WTC11 (cell line): ENCODE measurements around the gene PRSS1. TPM values are rescaled to one million over a fixed set of nuclear protein-coding genes. Genes with fewer than 3 reads are reported as not detected.

Experiments
- ATAC-seq: fragments of 200-7000 bp; cut with Tn5 transposase; 2 replicates; pipeline ENCODE4 v1.10.0; 2021; ENCODE audit warnings: mild to moderate bottlenecking, moderate library complexity
- CTCF ChIA-PET: fragments of 300-600 bp; sonication (Branson Sonifier 250); formaldehyde crosslinking; loops from one replicate; lab custom pipeline; 2021; ENCODE audit warnings: antibody characterized with exemption; lab: Charles Lee
- POLR2A ChIA-PET: fragments of 350-600 bp; sonication (Branson Sonifier 250); formaldehyde crosslinking; loops from one replicate; lab custom pipeline; 2021; ENCODE audit warnings: antibody characterized with exemption; lab: Charles Lee
- DNase-seq: peaks from one replicate; pipeline ENCODE4 v3.0.0; 2021; ENCODE audit warnings: low spot score
- H3K27ac Mint-ChIP-seq: 2 replicates; pipeline ENCODE4 v1.8.0; 2021; ENCODE audit warnings: mixed read lengths
- H3K27me3 Mint-ChIP-seq: 2 replicates; pipeline ENCODE4 v1.8.0; 2021; ENCODE audit warnings: low read depth, mild to moderate bottlenecking, moderate library complexity, mixed read lengths
- H3K36me3 Mint-ChIP-seq: 2 replicates; pipeline ENCODE4 v1.8.0; 2021; ENCODE audit warnings: mixed read lengths
- H3K4me1 Mint-ChIP-seq: 2 replicates; pipeline ENCODE4 v1.8.0; 2022; ENCODE audit warnings: mixed read lengths
- H3K4me3 Mint-ChIP-seq: 2 replicates; pipeline ENCODE4 v1.8.0; 2021; ENCODE audit warnings: mild to moderate bottlenecking, moderate library complexity, mixed read lengths
- H3K9me3 Mint-ChIP-seq: 2 replicates; pipeline ENCODE4 v1.8.0; 2021; ENCODE audit warnings: mixed read lengths
- ESRRA ChIP-seq: sonication (generic); formaldehyde crosslinking; IDR thresholded peaks from 2 replicates; pipeline ENCODE4 v1.8.1; 2022; ENCODE audit warnings: mild to moderate bottlenecking, missing genetic modification reagents, borderline replicate concordance
- GABPB1 ChIP-seq: sonication (generic); formaldehyde crosslinking; IDR thresholded peaks from 2 replicates; pipeline ENCODE4 v1.8.1; 2023; ENCODE audit warnings: mild to moderate bottlenecking, missing genetic modification reagents
- GRHL2 ChIP-seq: fragments of 250-450 bp; sonication (Bioruptor Pico); IDR thresholded peaks from 2 replicates; pipeline ENCODE4 v1.8.0; 2022; ENCODE audit warnings: mild to moderate bottlenecking, moderate library complexity; ENCODE audit not compliant: insufficient replicate concordance, severe bottlenecking
- GTF2I ChIP-seq: fragments of 250-450 bp; sonication (Bioruptor Pico); conservative IDR thresholded peaks from 2 replicates; pipeline ENCODE4 v1.4.0; 2021; ENCODE audit warnings: mild to moderate bottlenecking
- HMGA2 ChIP-seq: fragments of 250-450 bp; sonication (Bioruptor Pico); IDR thresholded peaks from 2 replicates; pipeline ENCODE4 v1.4.0; 2021; ENCODE audit warnings: mild to moderate bottlenecking, moderate library complexity
- IRF2 ChIP-seq: sonication (generic); formaldehyde crosslinking; IDR thresholded peaks from 2 replicates; pipeline ENCODE4 v1.8.0; 2022; ENCODE audit warnings: low read depth, missing genetic modification reagents, borderline replicate concordance
- NR3C1 ChIP-seq: sonication (generic); formaldehyde crosslinking; conservative IDR thresholded peaks from 2 replicates; pipeline ENCODE4 v1.8.1; 2023; ENCODE audit warnings: low read depth, mild to moderate bottlenecking, missing genetic modification reagents
- RORB ChIP-seq: fragments of 250-450 bp; sonication (Bioruptor Pico); IDR thresholded peaks from 2 replicates; pipeline ENCODE4 v1.9.0; 2021; ENCODE audit warnings: mild to moderate bottlenecking
- SMAD3 ChIP-seq: sonication (generic); formaldehyde crosslinking; IDR thresholded peaks from 2 replicates; pipeline ENCODE4 v1.8.0; 2022; ENCODE audit warnings: missing genetic modification reagents, mild to moderate bottlenecking, borderline replicate concordance
- SP1 ChIP-seq: sonication (generic); formaldehyde crosslinking; conservative IDR thresholded peaks from 2 replicates; pipeline ENCODE4 v1.8.1; 2022; ENCODE audit warnings: missing genetic modification reagents
- STAT6 ChIP-seq: sonication (generic); formaldehyde crosslinking; conservative IDR thresholded peaks from 2 replicates; pipeline ENCODE4 v1.8.1; 2023; ENCODE audit warnings: mild to moderate bottlenecking, low read depth, missing genetic modification reagents, moderate library complexity
- TEAD4 ChIP-seq: sonication (generic); formaldehyde crosslinking; IDR thresholded peaks from 2 replicates; pipeline ENCODE4 v1.8.0; 2022; ENCODE audit warnings: mild to moderate bottlenecking, missing genetic modification reagents
- USF2 ChIP-seq: sonication (generic); formaldehyde crosslinking; IDR thresholded peaks from 2 replicates; pipeline ENCODE4 v1.8.1; 2023; ENCODE audit warnings: mild to moderate bottlenecking, missing genetic modification reagents, moderate library complexity
- ZNF263 ChIP-seq: sonication (generic); formaldehyde crosslinking; IDR thresholded peaks from 2 replicates; pipeline ENCODE4 v1.8.1; 2022; ENCODE audit warnings: low read depth, mild to moderate bottlenecking, moderate library complexity, missing genetic modification reagents
- ZNF423 ChIP-seq: fragments of 250-450 bp; sonication (Bioruptor Pico); IDR thresholded peaks from 2 replicates; pipeline ENCODE4 v2.1.2; 2022; ENCODE audit warnings: mild to moderate bottlenecking, moderate library complexity
- ZSCAN18 ChIP-seq: fragments of 250-450 bp; sonication (Bioruptor Pico); IDR thresholded peaks from 2 replicates; pipeline ENCODE4 v2.1.2; 2022; ENCODE audit warnings: mild to moderate bottlenecking, moderate library complexity
- total RNA-seq: library from RNA; stranded (reverse); gene quantifications from 3 replicates; pipeline ENCODE4 v1.2.3, GENCODE V29; 2021
- TF ChIP-seq, protein P1 (sequence below): sonication (generic); formaldehyde crosslinking; IDR thresholded peaks from 2 replicates; pipeline ENCODE4 v1.8.1; 2023; ENCODE audit warnings: mild to moderate bottlenecking, missing genetic modification reagents
- TF ChIP-seq, protein P2 (sequence below): fragments of 250-450 bp; sonication (Bioruptor Pico); IDR thresholded peaks from 2 replicates; pipeline ENCODE4 v1.9.0; 2021; ENCODE audit warnings: mild to moderate bottlenecking, borderline replicate concordance
- TF ChIP-seq, protein P3 (sequence below): sonication (generic); formaldehyde crosslinking; IDR thresholded peaks from 2 replicates; pipeline ENCODE4 v1.8.0; 2023; ENCODE audit warnings: mild to moderate bottlenecking, missing genetic modification reagents

The PRSS1 gene
- total RNA-seq, 1 experiment from 2014 or later, result 11.1 TPM

DNA sequence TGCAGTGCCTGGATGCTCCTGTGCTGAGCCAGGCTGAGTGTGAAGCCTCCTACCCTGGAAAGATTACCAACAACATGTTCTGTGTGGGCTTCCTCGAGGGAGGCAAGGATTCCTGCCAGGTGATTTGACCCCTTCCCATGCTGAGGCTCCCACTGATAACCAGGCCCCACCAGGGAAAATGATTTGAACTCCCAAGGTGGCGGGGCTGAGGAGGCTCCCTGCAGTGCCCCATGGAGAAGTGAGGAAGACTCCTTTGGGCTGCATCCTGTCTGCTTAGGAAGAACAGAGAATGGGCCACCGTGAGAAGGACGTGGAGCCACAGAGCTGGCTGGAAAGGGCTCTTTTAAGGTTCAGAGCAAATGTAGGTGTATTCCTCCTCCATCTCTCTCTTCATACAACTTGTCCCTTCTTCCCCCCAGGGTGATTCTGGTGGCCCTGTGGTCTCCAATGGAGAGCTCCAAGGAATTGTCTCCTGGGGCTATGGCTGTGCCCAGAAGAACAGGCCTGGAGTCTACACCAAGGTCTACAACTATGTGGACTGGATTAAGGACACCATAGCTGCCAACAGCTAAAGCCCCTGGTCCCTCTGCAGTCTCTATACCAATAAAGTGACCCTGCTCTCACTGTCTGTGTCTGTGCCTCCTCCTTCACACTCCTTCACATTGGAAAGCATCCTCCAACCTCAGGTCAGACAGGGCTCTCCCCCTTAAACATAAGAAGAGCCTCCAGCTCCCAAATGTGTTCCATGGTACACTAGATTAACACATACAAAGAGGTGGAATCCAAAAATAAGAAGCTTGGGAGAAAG, 24.9 kb downstream of the PRSS1 start:
- CTCF ChIA-PET, result interaction anchor here (0.8 to 1.2 kb wide), 4 partner anchors 9 to 142 kb away, joined by 3 to 5 read pairs (median 3); no protein-coding TSS in a partner anchor
- Mint-ChIP-seq H3K36me3 (no peaks in the 10 kb centered on the region), H3K9me3 (peaks cover 13% of the 10 kb centered on the region), H3K4me1 (peaks cover 7% of the 10 kb centered on the region; the same call in 1 of the 2 replicates), H3K27ac (no peak overlapping the region), H3K27me3 (peaks cover 3% of the 10 kb centered on the region; the same call in 1 of the 2 replicates), H3K4me3 (no peak overlapping the region)
- TF ChIP-seq, protein P1, sequence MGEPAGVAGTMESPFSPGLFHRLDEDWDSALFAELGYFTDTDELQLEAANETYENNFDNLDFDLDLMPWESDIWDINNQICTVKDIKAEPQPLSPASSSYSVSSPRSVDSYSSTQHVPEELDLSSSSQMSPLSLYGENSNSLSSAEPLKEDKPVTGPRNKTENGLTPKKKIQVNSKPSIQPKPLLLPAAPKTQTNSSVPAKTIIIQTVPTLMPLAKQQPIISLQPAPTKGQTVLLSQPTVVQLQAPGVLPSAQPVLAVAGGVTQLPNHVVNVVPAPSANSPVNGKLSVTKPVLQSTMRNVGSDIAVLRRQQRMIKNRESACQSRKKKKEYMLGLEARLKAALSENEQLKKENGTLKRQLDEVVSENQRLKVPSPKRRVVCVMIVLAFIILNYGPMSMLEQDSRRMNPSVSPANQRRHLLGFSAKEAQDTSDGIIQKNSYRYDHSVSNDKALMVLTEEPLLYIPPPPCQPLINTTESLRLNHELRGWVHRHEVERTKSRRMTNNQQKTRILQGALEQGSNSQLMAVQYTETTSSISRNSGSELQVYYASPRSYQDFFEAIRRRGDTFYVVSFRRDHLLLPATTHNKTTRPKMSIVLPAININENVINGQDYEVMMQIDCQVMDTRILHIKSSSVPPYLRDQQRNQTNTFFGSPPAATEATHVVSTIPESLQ (CRISPR knock-in tag), result no peak
- TF ChIP-seq GRHL2 (CRISPR knock-in tag) (no peak), ESRRA (CRISPR knock-in tag) (no peak), ZNF263 (no peak), ZSCAN18 (CRISPR knock-in tag) (no peak), HMGA2 (CRISPR knock-in tag) (no peak), ZNF423 (CRISPR knock-in tag) (no peak), RORB (CRISPR knock-in tag) (no peak), USF2 (CRISPR knock-in tag) (no peak)
- TF ChIP-seq, protein P2, sequence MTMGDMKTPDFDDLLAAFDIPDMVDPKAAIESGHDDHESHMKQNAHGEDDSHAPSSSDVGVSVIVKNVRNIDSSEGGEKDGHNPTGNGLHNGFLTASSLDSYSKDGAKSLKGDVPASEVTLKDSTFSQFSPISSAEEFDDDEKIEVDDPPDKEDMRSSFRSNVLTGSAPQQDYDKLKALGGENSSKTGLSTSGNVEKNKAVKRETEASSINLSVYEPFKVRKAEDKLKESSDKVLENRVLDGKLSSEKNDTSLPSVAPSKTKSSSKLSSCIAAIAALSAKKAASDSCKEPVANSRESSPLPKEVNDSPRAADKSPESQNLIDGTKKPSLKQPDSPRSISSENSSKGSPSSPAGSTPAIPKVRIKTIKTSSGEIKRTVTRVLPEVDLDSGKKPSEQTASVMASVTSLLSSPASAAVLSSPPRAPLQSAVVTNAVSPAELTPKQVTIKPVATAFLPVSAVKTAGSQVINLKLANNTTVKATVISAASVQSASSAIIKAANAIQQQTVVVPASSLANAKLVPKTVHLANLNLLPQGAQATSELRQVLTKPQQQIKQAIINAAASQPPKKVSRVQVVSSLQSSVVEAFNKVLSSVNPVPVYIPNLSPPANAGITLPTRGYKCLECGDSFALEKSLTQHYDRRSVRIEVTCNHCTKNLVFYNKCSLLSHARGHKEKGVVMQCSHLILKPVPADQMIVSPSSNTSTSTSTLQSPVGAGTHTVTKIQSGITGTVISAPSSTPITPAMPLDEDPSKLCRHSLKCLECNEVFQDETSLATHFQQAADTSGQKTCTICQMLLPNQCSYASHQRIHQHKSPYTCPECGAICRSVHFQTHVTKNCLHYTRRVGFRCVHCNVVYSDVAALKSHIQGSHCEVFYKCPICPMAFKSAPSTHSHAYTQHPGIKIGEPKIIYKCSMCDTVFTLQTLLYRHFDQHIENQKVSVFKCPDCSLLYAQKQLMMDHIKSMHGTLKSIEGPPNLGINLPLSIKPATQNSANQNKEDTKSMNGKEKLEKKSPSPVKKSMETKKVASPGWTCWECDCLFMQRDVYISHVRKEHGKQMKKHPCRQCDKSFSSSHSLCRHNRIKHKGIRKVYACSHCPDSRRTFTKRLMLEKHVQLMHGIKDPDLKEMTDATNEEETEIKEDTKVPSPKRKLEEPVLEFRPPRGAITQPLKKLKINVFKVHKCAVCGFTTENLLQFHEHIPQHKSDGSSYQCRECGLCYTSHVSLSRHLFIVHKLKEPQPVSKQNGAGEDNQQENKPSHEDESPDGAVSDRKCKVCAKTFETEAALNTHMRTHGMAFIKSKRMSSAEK (CRISPR knock-in tag), result no peak
- DNase-seq, result no peak
- no peak for ATAC-seq
- POLR2A ChIA-PET, result no interaction called here

GRCh38 chr7:142774826-142775225, 25.6 kb downstream of the PRSS1 start:
- POLR2A ChIA-PET, result no interaction called here
- TF ChIP-seq GABPB1 (CRISPR knock-in tag) (no peak), STAT6 (no peak), SP1 (CRISPR knock-in tag) (no peak), TEAD4 (CRISPR knock-in tag) (no peak), HMGA2 (CRISPR knock-in tag) (no peak), SMAD3 (CRISPR knock-in tag) (no peak), GTF2I (CRISPR knock-in tag) (no peak), IRF2 (CRISPR knock-in tag) (no peak), NR3C1 (no peak)
- TF ChIP-seq, protein P3, sequence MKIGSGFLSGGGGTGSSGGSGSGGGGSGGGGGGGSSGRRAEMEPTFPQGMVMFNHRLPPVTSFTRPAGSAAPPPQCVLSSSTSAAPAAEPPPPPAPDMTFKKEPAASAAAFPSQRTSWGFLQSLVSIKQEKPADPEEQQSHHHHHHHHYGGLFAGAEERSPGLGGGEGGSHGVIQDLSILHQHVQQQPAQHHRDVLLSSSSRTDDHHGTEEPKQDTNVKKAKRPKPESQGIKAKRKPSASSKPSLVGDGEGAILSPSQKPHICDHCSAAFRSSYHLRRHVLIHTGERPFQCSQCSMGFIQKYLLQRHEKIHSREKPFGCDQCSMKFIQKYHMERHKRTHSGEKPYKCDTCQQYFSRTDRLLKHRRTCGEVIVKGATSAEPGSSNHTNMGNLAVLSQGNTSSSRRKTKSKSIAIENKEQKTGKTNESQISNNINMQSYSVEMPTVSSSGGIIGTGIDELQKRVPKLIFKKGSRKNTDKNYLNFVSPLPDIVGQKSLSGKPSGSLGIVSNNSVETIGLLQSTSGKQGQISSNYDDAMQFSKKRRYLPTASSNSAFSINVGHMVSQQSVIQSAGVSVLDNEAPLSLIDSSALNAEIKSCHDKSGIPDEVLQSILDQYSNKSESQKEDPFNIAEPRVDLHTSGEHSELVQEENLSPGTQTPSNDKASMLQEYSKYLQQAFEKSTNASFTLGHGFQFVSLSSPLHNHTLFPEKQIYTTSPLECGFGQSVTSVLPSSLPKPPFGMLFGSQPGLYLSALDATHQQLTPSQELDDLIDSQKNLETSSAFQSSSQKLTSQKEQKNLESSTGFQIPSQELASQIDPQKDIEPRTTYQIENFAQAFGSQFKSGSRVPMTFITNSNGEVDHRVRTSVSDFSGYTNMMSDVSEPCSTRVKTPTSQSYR, result no peak

More at GRCh38 chr7:142774826-142775225, 25.6 kb downstream of the PRSS1 start:
- ATAC-seq (no peak), DNase-seq (no peak)
- Mint-ChIP-seq H3K27ac (no peak overlapping the region), H3K36me3 (no peaks in the 10 kb centered on the region), H3K27me3 (no peaks in the 10 kb centered on the region; the same call in 1 of the 2 replicates), H3K4me1 (peaks cover 7% of the 10 kb centered on the region; the same call in 1 of the 2 replicates), H3K9me3 (peaks cover 13% of the 10 kb centered on the region), H3K4me3 (no peak overlapping the region)
- CTCF ChIA-PET, result interaction anchor here (0.8 to 1.2 kb wide), 3 partner anchors 8 to 142 kb away, joined by 3 to 5 read pairs (median 3); no protein-coding TSS in a partner anchor
